T-helper 9 cell (primary cell): ENCODE measurements around the gene TMEM69.
A peak's percentile ranks its signal among the peaks of the same experiment; 100 is the strongest.
"Not testable (repeated sequence)": the region's sequence is repeated elsewhere in the genome, so short reads cannot be mapped to it uniquely, and the experiment has no call there.

ENCODE experiments used
- DNase-seq: peaks from one replicate; pipeline ENCODE4 v3.0.0-alpha.2; 2020
- total RNA-seq, 2 donors: gene quantifications; one replicate each; lab custom pipeline; 2026; lab: John Stamatoyannopoulos, UW

TMEM69 gene
- total RNA-seq = 8.9 to 24.2 reads per million in 2 donors

- peak; percentile 60 for DNase-seq
These were observed at the start of gene TMEM69 for GRCh38 chr1:45687754-45688740. TSS of gene TMEM69 (plus strand) at chr1:45688181. CDS start at chr1:45691069, 2,888 bp downstream.

DNA sequence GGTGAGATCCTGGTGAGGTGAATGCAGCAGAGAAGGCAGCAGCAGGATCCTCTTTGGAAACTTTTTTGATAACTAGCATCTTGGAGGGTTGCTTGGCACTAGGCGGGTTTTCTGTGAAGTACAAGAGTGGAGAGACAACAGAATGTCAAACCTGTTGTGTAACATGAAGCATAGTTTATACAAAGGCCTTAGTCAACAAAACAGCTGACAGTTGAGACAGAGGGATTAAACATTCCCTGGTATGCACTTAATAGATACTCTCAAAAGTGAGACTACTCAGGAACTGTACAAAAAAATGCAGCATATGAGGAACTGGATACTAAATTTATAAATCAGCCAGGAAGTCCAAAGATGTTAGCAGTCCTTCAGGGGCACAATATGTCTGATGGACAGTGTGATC lies 47.7 kb upstream of the TMEM69 start:
- DNase-seq = no peak

- no peak for DNase-seq
These were observed 44.7 kb upstream of the TMEM69 start for GRCh38 chr1:45643321-45643720.

GRCh38 chr1:45643978-45644377 lies 44.0 kb upstream of the TMEM69 start:
- DNase-seq = no peak

- no peak for DNase-seq
These were observed 43.3 kb upstream of the TMEM69 start for GRCh38 chr1:45644661-45645060.

DNA sequence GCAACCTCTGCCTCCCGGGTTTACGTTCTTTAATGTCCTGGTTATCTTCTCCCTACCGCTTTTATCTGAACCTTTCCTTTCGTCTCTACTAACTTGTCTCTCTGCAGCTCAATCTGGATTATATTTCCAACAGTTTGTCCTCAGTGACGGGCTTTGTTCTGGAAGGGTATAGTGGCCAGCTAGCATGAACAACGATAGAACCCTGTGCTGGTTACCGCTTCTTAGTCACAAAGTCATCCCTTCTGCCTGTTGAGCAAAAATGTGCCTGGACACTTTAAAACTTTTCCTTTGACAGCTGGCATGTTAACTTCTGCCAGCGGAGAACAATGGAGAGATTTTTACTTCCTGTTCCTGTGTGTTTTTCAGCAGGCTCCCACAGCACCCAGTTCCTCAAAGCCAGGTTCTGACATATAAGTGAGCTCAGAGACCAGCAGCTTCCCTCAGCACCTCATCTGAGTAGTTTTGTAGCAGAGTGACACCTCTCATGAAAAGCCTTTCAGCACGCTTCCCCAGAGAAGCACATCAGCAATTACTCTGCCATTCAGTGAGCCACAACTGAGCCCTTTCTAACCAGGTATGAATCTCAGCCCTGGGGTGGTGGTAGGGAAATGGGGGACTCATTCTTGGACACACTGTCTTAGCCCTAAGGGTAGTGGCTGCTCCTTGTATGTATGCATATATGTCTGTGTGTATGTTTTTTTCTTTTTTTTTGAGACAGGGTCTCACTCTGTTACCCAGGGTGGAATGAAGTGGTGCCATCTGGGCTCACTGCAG lies 40.5 kb upstream of the TMEM69 start:
- DNase-seq = no peak

- no peak for DNase-seq
These were observed 33.3 kb upstream of the TMEM69 start for GRCh38 chr1:45654540-45655280.

GRCh38 chr1:45656573-45657226 lies 31.3 kb upstream of the TMEM69 start:
- DNase-seq = no peak

DNA sequence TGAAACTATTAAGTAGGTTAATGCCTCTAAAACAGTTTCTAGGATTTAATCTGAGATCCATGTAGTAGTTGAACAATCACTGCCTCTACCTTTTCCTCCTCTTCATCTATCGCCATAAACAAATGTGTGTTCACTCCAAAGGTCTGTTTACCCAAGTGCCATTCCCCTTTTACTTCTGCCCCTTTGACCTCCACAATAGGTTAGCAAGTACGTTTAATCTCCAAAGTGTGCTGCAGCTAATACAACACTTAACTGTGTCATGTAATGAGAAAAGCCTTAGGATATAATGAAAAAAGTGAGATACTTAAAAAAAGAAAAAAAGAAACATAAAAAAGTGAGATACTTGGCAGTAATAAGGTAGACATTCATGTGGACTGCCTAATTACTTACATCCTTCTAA lies 29.8 kb upstream of the TMEM69 start:
- no peak for DNase-seq

DNA sequence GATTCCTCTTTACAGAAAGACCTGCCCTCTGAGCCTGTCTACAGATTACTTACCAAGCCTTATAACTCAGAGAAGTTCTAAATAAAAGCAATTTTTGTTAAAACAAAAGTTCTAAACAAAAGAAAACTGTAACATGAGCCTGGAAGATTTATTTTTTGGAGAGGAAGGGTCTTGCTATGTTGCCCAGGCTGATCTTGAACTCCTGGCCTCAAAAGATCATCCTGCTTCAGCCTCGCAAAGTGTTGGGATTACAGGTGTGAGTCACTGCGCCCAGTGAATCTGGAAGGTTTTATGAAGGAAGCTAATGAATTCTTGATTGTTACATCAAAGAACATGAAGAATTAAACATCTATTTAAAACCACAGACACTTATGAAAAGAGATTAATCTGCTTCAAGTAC lies 28.8 kb upstream of the TMEM69 start:
- no peak for DNase-seq

- no peak for DNase-seq
These were observed 27.6 kb upstream of the TMEM69 start for GRCh38 chr1:45660336-45660735.

DNA sequence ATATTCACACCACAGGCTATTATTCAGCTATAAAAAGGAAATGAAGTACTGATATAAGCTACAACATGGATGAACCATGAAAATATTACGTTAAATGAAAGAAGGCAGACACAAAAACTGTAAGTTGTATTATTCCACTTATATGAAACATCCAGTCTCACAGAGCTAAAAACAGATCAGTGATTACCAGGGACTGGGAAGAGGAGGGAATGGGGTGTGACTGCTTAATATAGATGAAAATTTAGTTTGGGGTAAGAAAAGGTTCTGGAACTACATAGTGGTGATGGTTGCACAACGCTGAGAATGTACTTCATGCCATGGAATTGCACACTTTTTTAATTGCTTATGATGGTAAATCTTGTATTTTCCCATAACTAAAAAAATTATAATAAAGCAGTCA lies 21.1 kb upstream of the TMEM69 start:
- DNase-seq = no peak

DNA sequence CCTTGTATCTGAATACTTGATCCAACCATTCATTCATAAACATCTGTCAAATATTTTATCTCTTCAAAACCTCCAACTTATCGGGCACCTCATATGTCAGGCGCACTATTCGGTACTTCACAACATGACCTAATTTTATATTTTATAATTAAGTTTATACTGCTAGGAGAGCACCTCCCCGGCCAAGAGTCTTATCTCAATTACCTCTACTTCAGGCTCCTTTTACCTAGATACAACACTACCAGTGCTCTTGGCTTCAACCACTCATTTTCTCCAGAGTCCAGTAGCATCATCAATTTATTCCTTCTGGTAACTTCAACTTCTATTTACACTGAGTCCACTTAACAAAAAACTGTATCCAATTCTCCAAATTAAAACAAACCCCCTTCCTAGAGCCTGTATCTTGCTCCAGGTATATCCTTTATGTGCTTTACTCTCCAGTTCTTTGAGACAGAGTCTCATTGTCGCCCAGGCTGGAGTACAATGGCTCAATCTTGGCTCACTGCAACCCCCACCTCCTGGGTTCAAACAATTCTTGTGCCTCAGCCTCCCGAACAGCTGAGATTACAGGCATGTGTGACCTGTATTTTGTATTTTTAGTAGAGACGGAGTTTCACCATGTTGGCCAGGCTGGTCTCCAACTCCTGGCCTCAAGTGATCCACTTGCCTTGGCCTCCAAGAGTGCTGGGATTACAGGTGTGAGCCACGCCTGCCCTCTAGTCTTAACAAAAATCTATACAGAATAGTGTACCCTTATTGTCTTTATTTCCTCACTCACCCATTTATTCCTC lies 20.5 kb upstream of the TMEM69 start:
- no peak for DNase-seq

DNA sequence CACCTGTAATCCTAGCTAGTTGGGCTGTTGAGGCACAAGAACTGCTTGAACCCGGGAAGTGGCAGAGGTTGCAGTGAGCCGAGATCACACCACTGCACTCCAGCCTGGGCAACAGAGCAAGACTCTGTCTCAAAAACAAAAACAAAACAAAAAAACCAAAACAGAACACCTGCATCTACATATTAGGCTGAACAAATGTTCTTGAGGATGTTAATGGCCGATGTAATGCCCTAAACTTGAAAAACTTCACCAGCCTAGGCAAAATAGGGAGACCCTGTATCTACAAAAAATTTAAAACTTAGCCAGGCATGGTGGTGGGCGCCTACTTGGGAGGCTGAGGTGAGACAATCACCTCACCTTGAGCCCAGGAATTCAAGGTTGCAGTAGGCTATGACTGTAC lies 19.5 kb upstream of the TMEM69 start:
- no peak for DNase-seq

- DNase-seq = no peak
These were observed 18.6 kb upstream of the TMEM69 start for GRCh38 chr1:45669379-45669778.

DNA sequence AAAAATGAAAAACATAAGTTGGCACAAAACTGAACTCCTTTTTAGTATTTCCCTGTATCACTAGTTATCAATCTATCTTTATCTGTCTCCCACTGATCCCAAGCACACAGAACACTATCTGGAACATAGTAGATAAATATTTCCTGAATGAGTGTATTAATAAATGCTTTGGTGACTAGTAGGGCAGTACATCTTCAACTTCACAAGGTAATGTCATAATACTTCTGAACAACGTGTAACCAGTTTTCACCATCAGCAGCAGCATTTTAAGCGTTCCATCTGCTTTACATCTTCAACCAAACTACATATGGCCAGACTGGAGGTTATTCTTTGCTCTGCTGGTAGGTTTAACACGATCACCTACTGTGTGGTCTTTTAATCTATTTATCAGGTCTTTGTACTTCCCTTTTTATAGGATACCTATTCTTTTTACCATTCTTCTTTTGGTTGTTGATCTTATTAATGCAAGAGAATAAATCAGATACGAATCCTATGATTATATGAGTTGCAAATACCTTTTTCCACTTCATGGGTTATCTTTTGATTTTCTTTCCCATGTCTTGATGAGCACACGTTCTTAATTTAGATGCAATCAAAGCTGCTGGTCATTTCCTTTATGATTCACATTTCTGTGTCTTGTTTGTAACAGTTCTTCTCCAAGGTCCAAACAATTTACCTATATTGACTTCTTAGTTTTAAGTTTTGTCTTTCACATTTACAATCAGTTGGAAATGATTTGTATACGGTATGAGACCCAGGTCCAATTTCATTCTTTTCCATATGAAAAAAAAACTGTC lies 17.9 kb upstream of the TMEM69 start:
- DNase-seq = no peak

- DNase-seq = no peak
These were observed 14.0 kb upstream of the TMEM69 start for GRCh38 chr1:45673956-45674355.

DNA sequence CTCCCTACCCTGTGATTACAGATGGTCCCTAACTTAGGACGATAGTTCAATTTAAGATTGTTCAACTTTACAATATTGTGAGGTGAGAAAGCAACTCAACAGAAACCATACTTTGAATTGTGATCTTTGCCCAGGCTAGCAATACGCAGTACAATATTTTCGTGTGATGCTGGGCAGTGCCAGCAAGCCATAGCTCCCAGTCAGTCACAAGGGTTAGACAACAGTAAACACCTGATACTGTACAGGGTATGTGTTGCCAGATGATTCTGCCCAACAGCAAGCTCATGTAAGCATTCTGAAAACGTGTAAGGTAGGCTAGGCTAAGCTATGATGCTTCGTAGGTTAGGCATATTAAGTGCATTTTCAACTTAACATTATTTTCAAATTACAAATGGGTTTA lies 13.5 kb upstream of the TMEM69 start:
- no peak for DNase-seq

GRCh38 chr1:45676553-45676952 lies 11.4 kb upstream of the TMEM69 start:
- not testable (repeated sequence) for DNase-seq

- no peak for DNase-seq
These were observed 10.2 kb upstream of the TMEM69 start for GRCh38 chr1:45677751-45678245.

DNA sequence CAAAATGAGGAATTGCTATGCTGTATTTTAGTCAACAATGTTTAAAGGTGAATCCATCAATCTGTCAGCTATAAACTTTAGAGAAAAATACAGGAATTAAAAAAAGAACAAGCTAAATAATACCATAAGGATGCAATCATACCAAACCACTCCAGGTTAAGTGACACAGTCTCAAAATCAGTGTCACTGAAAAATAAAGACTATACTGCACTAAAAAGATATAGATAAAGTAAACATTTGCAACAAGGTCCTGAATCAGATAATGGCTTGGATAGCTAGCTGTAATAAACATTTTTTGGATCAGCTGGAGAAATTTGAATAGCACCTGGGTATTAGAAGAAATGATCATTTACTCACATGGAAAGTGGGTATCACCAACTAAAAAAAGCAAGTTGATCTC lies 9.5 kb upstream of the TMEM69 start:
- no peak for DNase-seq
